Measurements from ENCODE around the gene HCFC1R1.

GRCh38 chr16:2973093-2973492, 50.6 kb downstream of the HCFC1R1 start:
- TF ChIP-seq CTCF (IDR thresholded peaks at IDR 0.05), result no peak
- TF ChIP-seq POLR2A (IDR thresholded peaks at IDR 0.05), result no peak
